Stimulated activated CD8-positive, alpha-beta memory T cell treated with anti-CD3 and anti-CD28 coated beads, Interleukin-4, amount 100 ng/mL, for 1 hour (primary cell): Measurements from ENCODE around the gene NOX3.
"Not testable (repeated sequence)": the region's sequence is repeated elsewhere in the genome, so short reads cannot be mapped to it uniquely, and the experiment has no call there.

Experiments
- DNase-seq, 2 donors: peaks; one replicate each; pipeline ENCODE4 v3.0.0-alpha.2; 2020; ENCODE audit warnings: low read depth in 2 of 2, low spot score in 1 of 2

NOX3 gene

DNA sequence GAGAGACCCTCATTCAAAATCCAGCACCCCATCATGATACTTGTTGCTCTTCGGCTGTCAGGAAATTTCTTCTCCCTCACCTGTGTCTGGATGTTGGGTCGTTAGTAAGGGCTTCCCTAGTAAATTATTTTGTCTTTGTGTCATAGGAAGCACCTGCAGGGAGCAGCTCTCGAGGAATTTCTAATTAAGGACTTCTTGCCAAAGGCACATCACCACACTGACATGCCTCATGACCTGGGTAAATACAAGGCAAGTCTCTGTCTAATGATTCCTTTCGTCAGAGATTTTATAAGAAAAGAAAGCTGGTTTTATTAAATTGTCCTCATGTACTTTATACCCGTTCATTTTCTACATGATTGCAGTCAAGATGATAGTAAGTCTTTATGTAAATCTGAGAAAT, at the start of gene NOX3:
TSS of gene NOX3 (minus strand) at position 74 of the 400 bp plus-strand sequence. CDS start at position 35, 39 bp downstream.
- DNase-seq, result no peak

GRCh38 chr6:155504848-155505607, 49.4 kb upstream of the NOX3 start:
- no peak for DNase-seq

- no peak for DNase-seq
These were observed 46.8 kb upstream of the NOX3 start for GRCh38 chr6:155502393-155502792.

GRCh38 chr6:155499574-155499973, 43.9 kb upstream of the NOX3 start:
- no peak for DNase-seq

DNA sequence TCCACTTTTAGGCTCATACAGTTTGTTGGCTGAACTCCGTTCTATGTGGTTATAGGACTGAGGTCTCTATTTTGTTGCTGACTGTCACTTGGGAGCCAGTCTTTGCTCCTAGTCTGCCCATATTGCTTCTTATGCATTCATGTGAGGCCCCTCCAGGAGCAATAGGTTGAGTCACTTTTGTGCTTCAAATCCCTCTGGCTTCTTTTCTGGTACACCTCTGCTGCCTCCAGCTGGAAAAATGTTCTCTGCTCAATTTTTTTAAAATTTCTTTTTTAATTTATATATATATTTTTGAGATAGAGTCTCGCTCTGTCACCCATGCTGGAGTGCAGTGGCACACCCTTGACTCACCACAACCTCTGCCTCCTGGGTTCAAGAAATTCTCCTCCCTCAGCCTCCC, 42.7 kb upstream of the NOX3 start:
- no peak for DNase-seq

GRCh38 chr6:155497273-155497672, 41.6 kb upstream of the NOX3 start:
- DNase-seq, result no peak

DNA sequence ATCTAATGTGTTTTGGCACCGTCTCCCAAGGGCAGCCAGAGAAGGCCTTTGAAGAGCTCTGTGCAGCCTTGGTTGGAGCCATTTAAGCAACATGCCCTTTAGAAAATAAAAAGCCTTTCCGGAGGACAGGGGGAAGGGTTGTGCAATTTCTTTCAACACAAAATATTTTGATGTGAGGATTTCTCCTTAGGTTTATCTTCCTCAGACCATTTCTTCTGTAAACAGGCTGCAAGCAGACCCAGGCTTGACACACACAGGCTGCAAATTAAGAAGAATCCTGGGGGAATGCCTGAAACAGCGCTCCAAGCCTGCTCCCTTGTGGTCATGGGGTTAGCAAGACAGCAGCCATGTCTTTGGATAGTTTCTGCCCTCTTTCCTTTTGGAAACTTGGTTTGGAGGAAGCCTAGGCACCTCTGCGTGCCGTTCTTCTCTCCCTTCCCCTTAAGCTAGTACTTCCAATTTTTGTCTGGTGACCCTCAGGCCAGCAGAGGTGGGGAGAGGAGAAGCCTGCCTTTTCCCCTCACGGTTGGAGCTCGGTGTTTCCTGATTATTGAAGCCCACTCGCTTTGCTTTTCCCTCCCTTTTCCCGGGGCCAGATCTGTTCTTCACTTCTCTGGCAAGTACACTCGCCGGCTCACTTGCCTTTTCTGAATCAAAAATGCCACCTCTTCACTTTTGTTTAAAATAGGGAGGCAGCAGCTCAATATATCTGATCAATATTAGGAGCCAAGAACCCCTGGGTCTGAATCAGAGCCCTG, 39.6 kb upstream of the NOX3 start:
- DNase-seq, result no peak

GRCh38 chr6:155493694-155494143, 38.1 kb upstream of the NOX3 start:
- no peak for DNase-seq

- DNase-seq, result no peak
These were observed 37.5 kb upstream of the NOX3 start for GRCh38 chr6:155493026-155493693.

DNA sequence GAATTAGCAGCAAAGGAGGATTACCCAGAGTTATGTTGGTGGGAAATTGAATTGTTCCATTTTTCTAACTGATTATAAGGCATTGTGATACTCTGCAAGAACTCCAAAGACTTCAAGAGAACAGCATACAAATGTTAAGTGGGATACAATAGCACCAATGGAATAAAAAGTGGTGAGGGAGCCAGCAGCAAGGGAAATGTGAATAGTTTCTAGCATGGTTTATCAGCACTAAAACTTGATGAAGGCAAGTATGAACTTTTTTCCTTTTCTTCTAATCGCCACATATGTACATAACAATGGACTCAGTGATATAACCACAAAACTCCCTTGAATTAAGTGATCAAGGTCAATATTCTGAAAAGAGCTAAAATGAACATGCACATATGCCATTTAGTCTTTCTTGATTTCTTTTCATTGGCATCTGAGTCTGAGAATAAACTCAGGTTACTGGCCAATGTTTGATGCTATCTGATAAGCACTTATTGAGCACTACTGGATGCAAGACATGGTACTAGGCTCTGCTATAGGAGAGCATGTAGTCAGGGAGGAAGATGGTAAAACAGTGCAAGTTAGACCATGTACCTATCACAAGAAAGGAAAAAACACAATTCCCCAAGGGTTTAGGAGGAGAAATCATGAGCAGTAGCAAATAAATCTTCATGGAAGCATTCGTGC, 36.6 kb upstream of the NOX3 start:
- DNase-seq, result no peak

DNA sequence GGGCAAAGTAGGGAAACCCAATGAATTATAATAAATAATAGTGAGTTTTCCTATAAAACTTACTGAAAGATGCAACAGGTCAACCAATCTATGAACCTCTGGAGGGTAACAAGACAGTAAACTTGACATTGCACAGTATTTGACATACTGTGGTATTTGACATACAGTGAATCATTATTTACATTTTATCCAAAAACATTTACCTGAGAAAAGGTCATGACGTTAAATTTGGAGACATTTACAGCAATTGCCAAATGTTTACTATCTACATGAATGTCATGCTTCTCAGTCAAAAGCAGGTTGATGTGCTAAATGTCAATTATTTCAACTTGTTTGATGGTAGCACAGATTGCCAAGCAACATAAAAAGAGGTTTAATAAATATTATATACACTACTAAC, 35.8 kb upstream of the NOX3 start:
- no peak for DNase-seq

DNA sequence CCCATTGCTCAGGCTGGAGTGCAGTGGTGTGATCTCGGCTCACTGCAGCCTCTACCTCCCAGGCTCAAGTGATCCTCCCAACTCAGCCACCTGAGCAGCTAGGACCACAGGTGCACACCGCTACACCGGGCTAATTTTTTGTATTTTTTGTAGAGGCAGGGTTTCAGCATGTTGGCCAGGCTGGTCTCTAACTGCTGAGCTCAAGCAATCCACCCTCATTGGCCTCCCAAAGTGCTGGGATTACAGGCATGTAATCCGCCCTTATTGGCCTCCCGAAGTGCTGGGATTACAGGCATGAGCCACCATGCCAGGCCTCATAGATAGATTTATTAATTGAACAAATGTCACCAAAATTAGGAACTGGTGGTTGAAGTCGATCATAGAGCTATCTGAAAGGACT, 32.6 kb upstream of the NOX3 start:
- not testable (repeated sequence) for DNase-seq

- no peak for DNase-seq
These were observed 31.9 kb upstream of the NOX3 start for GRCh38 chr6:155487371-155488130.

- no peak for DNase-seq
These were observed 31.2 kb upstream of the NOX3 start for GRCh38 chr6:155486721-155487294.

DNA sequence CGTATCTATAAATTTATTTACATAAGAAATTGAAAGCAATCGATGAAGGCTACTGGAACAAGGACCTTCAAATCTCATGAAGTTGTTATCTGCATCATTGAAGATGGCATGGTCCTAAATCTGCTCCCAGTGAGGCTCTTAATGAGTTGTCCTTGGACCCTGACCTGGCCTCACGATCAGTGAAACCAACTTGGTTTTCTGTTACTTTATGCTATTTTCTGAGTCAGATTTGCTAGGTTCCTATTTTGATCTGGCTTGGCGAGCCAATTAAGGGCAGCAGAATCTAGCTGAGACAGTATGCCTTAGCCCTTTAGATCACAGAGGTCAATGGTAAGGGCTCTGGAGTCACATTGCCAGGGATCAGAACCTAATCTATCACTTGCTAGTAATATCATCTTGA, 30.1 kb upstream of the NOX3 start:
- DNase-seq, result no peak

DNA sequence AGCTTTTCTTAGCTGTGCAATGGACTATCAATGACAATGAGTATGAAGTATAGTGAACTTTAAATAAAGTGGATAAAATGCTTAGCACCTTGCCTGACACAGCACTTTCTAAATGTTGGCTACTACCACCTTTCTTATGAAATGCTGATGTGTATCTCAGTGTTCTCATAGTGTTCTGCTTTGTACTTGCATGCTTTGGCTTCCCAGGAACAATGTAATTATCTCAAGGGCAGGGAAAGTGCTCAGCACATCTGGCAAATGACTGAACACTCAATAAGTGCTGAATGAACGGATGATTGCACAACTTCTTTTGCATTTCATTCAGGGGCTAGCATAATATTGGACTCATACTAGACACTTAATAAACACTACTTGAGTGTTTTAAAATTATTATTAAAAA, 28.2 kb upstream of the NOX3 start:
- DNase-seq, result no peak

GRCh38 chr6:155481215-155481614, 25.6 kb upstream of the NOX3 start:
- no peak for DNase-seq

DNA sequence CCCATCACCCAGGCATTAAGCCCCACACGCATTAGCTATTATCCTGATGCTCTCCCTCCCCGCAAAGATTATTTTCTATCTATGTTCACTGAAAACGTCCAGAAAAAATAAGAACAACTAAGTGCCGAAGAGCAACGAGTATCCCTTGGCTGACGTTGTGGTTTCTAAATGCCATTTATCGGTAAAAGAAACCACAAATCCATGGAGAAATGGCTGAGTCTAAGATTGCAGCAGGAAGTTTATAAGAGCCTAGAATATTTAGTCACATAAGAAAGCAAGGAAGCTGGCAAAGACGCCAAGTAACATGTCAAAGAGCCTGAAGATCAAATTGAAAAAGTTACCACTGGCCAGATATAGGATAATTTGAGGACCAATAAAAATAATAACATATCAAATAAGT, 18.1 kb upstream of the NOX3 start:
- DNase-seq, result no peak

DNA sequence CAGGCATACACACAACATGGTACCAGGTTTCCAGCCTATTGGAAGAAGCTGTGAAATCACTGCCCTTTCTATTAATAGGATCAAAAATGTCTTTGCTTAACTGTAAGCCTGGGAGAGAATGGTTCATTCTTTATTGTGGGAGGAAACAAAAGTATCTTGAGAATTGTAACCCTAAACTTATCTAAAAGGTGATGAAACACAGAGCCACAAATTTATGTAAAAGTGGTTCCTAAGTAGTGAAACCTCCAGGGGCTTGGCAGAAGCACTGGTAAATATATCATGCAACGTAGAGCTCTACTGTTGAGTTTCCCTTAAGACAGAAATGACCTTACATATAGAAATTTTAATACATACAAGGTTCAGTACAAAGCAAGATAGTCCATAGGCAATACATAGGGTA, 17.2 kb upstream of the NOX3 start:
- DNase-seq, result no peak

DNA sequence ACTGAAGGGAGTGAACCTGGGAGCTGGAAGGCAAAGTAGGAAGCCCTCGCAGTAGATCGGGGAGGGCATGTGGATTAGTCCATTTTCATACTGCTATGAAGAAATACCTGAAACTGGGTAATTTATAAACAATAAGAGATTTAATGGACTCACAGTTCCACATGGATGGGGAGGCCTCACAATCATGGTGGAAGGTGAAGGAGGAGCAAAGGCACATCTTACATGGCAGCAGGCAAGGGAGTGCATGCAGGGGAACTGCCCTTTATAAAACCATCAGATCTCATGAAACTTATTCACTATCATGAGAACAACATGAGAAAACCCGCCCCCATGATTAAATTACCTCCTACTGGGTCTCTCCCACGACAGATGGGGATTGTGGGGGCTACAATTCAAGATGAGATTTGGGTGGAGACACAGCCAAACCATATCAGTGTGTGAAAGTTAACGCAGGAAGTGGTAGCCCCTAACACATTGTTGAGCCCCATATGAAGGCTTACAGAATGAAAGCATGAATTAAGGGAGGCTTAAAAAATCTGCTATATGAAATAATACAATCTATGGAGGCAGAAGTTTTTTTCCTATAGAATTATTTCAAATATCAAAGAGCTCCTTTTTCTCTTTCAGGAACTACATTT, 15.5 kb upstream of the NOX3 start:
- not testable (repeated sequence) for DNase-seq
